ENCODE data around the gene BIRC6.

The BIRC6 gene

DNA sequence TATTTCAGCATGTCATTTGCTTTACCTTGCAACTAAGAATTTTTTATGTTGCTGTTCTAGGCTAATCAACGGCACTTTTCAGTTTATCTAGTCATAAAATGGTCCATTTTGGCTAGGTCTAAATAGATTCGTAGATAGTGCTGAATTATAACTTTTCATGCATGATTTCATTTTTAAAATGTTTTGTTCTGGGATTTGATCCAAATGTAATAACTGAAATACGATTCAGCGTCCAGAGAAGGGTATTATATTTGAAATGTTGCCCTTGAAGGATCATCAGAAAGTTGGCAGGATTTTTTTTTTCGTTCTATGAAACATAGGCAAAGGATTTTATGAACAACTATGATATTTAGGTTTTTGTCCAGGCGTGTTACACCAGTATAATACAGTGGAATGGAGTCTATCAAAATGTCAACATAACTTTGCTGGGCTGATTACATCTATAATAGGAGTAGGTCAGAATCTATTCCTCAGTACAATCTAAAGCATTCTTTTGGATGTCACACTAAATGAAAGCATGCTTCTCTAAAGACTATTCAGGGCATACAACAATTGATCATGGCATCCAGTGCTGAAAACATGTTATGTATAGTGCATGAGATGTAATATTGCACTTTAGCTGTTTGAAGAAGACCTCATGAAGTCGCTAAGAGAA lies 295.9 kb downstream of the BIRC6 start:
- no peaks in the 10 kb centered on the region for H3K27me3 ChIP-seq (replicated peaks in 2 of 5; ENCODE audit: control insufficient read depth in 4 of 5, insufficient read depth in 5 of 5, low read length in 4 of 5)
- no peaks in the 10 kb centered on the region for H3K9me3 ChIP-seq (ENCODE audit: control extremely low read depth in 1 of 5, control insufficient read depth in 4 of 5, insufficient read depth in 2 of 5, low read depth in 1 of 5, low read length in 4 of 5)
- no peak for DNase-seq
- ChIA-PET POLR2A (interaction anchor here (0.7 kb wide), 1 partner anchor 594 kb away, joined by 3 read pairs; no protein-coding TSS in a partner anchor), CTCF (interaction anchor here (1.4 kb wide), 1 partner anchor 13 kb away, joined by 3 read pairs; no protein-coding TSS in a partner anchor)
- 98% methylated on average over 6 of the region's 7 CpGs for WGBS (ENCODE audit: insufficient coverage)
- H3K4me1 ChIP-seq (ENCODE audit: control extremely low read depth in 1 of 4, control insufficient read depth in 4 of 4, insufficient read depth in 4 of 4, low read length in 3 of 4) = no peaks in the 10 kb centered on the region
- H3K27ac ChIP-seq (ENCODE audit: insufficient read depth in 1 of 2, low read depth in 1 of 2, low read length in 2 of 2, poor library complexity in 1 of 2, severe bottlenecking in 2 of 2) = no peak overlapping the region
- H3K36me3 ChIP-seq (ENCODE audit: control insufficient read depth in 4 of 4, insufficient read depth in 4 of 4, low read length in 3 of 4) = peaks cover 21 to 41% (median 27%) of the 10 kb centered on the region in 4 experiments
- H3K4me3 ChIP-seq (ENCODE audit: control insufficient read depth in 1 of 7, extremely low read depth in 1 of 7, insufficient read depth in 4 of 7, low read depth in 2 of 7, low read length in 6 of 7) = no peak overlapping the region

DNA sequence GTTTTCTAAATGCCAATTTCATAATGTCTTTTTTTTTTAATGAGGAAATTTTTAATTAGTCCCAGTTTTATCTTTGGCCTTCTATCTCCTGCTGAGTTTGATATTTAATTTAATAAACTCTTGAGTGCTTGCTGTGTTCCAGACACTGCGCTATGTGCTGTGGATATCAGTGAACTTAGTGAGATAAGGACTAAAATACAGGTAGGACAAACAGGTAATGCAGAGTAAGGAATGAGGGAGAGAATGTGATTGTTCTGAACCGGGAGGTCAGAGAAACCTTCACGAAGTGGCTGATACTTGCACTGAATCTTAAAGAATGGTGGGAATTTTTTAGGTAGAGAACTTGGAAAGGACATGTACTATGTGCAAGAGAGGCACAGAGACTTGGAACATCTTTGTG lies 299.2 kb downstream of the BIRC6 start:
- CTCF ChIA-PET = no interaction called here
- no peak overlapping the region for H3K27ac ChIP-seq (ENCODE audit: insufficient read depth in 1 of 2, low read depth in 1 of 2, low read length in 2 of 2, poor library complexity in 1 of 2, severe bottlenecking in 2 of 2)
- POLR2A ChIA-PET = interaction anchor here (0.7 kb wide), 1 partner anchor 26 kb away, joined by 4 read pairs; no protein-coding TSS in a partner anchor

DNA sequence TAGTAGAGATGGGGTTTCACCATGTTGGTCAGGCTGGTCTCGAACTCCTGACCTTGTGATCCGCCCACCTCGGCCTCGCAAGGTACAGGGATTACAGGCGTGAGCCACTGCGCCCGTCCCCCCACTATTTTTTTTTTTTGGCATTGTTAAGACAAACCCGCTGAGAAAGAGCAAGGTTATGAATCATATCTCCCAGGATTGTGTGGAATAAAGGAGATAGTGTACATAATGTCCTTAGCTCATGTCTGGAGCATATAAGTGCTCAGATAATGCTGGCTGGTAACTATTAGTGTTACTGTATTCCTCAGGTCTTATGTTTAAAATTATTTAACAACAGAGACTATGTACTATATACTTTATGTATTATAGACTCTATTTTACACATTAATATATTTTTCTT lies 307.0 kb downstream of the BIRC6 start:
- Histone ChIP-seq H3K4me3 (ENCODE audit: control insufficient read depth in 1 of 7, extremely low read depth in 1 of 7, insufficient read depth in 4 of 7, low read depth in 2 of 7, low read length in 6 of 7) (no peak overlapping the region), H3K4me1 (ENCODE audit: control extremely low read depth in 1 of 4, control insufficient read depth in 4 of 4, insufficient read depth in 4 of 4, low read length in 3 of 4) (no peaks in the 10 kb centered on the region), H3K36me3 (ENCODE audit: control insufficient read depth in 4 of 4, insufficient read depth in 4 of 4, low read length in 3 of 4) (peaks cover 3 to 17% (median 3%) of the 10 kb centered on the region in 4 experiments), H3K9me3 (ENCODE audit: control extremely low read depth in 1 of 5, control insufficient read depth in 4 of 5, insufficient read depth in 2 of 5, low read depth in 1 of 5, low read length in 4 of 5) (no peaks in the 10 kb centered on the region), H3K27ac (ENCODE audit: insufficient read depth in 1 of 2, low read depth in 1 of 2, low read length in 2 of 2, poor library complexity in 1 of 2, severe bottlenecking in 2 of 2) (no peak overlapping the region), H3K27me3 (replicated peaks in 2 of 5; ENCODE audit: control insufficient read depth in 4 of 5, insufficient read depth in 5 of 5, low read length in 4 of 5) (no peaks in the 10 kb centered on the region)
- DNase-seq = no peak
- POLR2A ChIA-PET = no interaction called here
- CTCF ChIA-PET = no interaction called here
- WGBS (ENCODE audit: insufficient coverage) = 100% methylated on average over 1 of the region's 8 CpGs

More for the DNA sequence above, 299.2 kb downstream of the BIRC6 start:
- Histone ChIP-seq H3K27me3 (replicated peaks in 2 of 5; ENCODE audit: control insufficient read depth in 4 of 5, insufficient read depth in 5 of 5, low read length in 4 of 5) (no peaks in the 10 kb centered on the region), H3K36me3 (ENCODE audit: control insufficient read depth in 4 of 4, insufficient read depth in 4 of 4, low read length in 3 of 4) (peaks cover 10 to 29% (median 18%) of the 10 kb centered on the region in 4 experiments), H3K4me1 (ENCODE audit: control extremely low read depth in 1 of 4, control insufficient read depth in 4 of 4, insufficient read depth in 4 of 4, low read length in 3 of 4) (no peaks in the 10 kb centered on the region), H3K4me3 (ENCODE audit: control insufficient read depth in 1 of 7, extremely low read depth in 1 of 7, insufficient read depth in 4 of 7, low read depth in 2 of 7, low read length in 6 of 7) (no peak overlapping the region), H3K9me3 (ENCODE audit: control extremely low read depth in 1 of 5, control insufficient read depth in 4 of 5, insufficient read depth in 2 of 5, low read depth in 1 of 5, low read length in 4 of 5) (no peaks in the 10 kb centered on the region)
- DNase-seq = no peak
- whole genome bisulfite sequencing (ENCODE audit: insufficient coverage) = 96% methylated on average over 3 of the region's 3 CpGs

DNA sequence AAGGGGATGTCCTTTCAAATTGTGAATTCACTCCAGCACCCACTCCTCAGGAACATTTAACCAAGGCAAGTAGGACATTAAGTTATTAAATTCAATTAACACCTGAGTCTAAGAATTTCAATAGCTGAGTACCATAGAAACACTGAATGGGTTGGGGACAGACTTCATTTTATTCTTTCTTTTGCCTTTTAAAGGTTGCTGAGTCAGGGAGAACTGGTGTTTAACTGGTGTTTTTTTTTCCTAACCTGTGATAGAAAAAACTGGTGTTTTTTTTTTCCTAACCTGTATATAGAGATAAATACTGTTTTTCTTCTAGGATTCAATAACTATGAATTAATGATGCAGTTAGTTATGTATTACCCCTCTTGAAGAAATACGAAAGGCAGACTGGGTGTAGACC lies 309.9 kb downstream of the BIRC6 start:
- Histone ChIP-seq H3K9me3 (ENCODE audit: control extremely low read depth in 1 of 5, control insufficient read depth in 4 of 5, insufficient read depth in 2 of 5, low read depth in 1 of 5, low read length in 4 of 5) (no peaks in the 10 kb centered on the region), H3K27ac (ENCODE audit: insufficient read depth in 1 of 2, low read depth in 1 of 2, low read length in 2 of 2, poor library complexity in 1 of 2, severe bottlenecking in 2 of 2) (no peak overlapping the region), H3K4me3 (ENCODE audit: control insufficient read depth in 1 of 7, extremely low read depth in 1 of 7, insufficient read depth in 4 of 7, low read depth in 2 of 7, low read length in 6 of 7) (no peak overlapping the region), H3K4me1 (ENCODE audit: control extremely low read depth in 1 of 4, control insufficient read depth in 4 of 4, insufficient read depth in 4 of 4, low read length in 3 of 4) (no peaks in the 10 kb centered on the region), H3K36me3 (ENCODE audit: control insufficient read depth in 4 of 4, insufficient read depth in 4 of 4, low read length in 3 of 4) (peaks cover 5 to 14% (median 7%) of the 10 kb centered on the region in 4 experiments), H3K27me3 (replicated peaks in 2 of 5; ENCODE audit: control insufficient read depth in 4 of 5, insufficient read depth in 5 of 5, low read length in 4 of 5) (no peaks in the 10 kb centered on the region)
- WGBS (ENCODE audit: insufficient coverage) = no CpG with 5 or more reads among the region's 1 CpG
- ChIA-PET CTCF (interaction anchor here (1.1 kb wide), 1 partner anchor 38 kb away, joined by 3 read pairs; no protein-coding TSS in a partner anchor), POLR2A (no interaction called here)
- DNase-seq = no peak

DNA sequence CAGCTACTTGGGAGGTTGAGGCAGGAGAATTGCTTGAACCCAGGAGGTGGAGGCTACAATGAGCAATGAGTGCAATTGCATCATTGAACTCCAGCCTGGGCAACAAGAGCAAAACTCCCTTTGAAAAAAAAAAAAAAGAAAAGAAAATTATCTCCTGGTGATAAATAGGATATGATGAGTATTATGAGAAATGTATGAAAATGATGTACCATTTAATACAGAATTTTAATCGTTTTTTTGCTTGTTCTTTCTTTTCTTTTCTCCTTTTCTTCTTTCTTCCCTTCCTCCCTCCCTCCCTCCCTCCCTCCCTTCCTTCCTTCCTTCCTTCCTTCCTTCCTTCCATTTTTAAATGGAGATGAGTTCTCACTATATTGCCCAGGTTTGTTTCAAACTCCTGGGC lies 311.4 kb downstream of the BIRC6 start:
- H3K9me3 ChIP-seq (ENCODE audit: control extremely low read depth in 1 of 5, control insufficient read depth in 4 of 5, insufficient read depth in 2 of 5, low read depth in 1 of 5, low read length in 4 of 5) = no peaks in the 10 kb centered on the region
- H3K27me3 ChIP-seq (replicated peaks in 2 of 5; ENCODE audit: control insufficient read depth in 4 of 5, insufficient read depth in 5 of 5, low read length in 4 of 5) = no peaks in the 10 kb centered on the region
- POLR2A ChIA-PET = no interaction called here
- CTCF ChIA-PET = no interaction called here
- H3K36me3 ChIP-seq (ENCODE audit: control insufficient read depth in 4 of 4, insufficient read depth in 4 of 4, low read length in 3 of 4) = peaks cover 7 to 15% (median 10%) of the 10 kb centered on the region in 4 experiments
- H3K4me1 ChIP-seq (ENCODE audit: control extremely low read depth in 1 of 4, control insufficient read depth in 4 of 4, insufficient read depth in 4 of 4, low read length in 3 of 4) = no peaks in the 10 kb centered on the region
- DNase-seq = no peak
- H3K27ac ChIP-seq (ENCODE audit: insufficient read depth in 1 of 2, low read depth in 1 of 2, low read length in 2 of 2, poor library complexity in 1 of 2, severe bottlenecking in 2 of 2) = no peak overlapping the region
- WGBS (ENCODE audit: insufficient coverage) = no CpG with 5 or more reads among the region's 1 CpG
- no peak overlapping the region for H3K4me3 ChIP-seq (ENCODE audit: control insufficient read depth in 1 of 7, extremely low read depth in 1 of 7, insufficient read depth in 4 of 7, low read depth in 2 of 7, low read length in 6 of 7)
